Retina (tissue), 1 donor: ENCODE measurements around the gene NUP210.
"Not testable (repeated sequence)": the region's sequence is repeated elsewhere in the genome, so short reads cannot be mapped to it uniquely, and the experiment has no call there.

Experiments
- DNase-seq: peaks from one replicate; pipeline ENCODE4 v3.0.0-alpha.2; 2016

NUP210 gene

GRCh38 chr3:13428678-13429077, 8.6 kb upstream of the NUP210 start:
- not testable (repeated sequence) for DNase-seq

- no peak for DNase-seq
Observed at GRCh38 chr3:13427662-13428603, 7.8 kb upstream of the NUP210 start.

GRCh38 chr3:13426591-13426990, 6.5 kb upstream of the NUP210 start:
- DNase-seq: no peak

GRCh38 chr3:13425689-13426088, 5.6 kb upstream of the NUP210 start:
- no peak for DNase-seq

- DNase-seq: no peak
Observed at GRCh38 chr3:13424865-13425617, 4.9 kb upstream of the NUP210 start.

GRCh38 chr3:13424141-13424844, 4.2 kb upstream of the NUP210 start:
- no peak for DNase-seq

- no peak for DNase-seq
Observed at GRCh38 chr3:13420831-13421765, 976 bp upstream of the NUP210 start.

GRCh38 chr3:13419505-13420044, 547 bp downstream of the NUP210 start:
- peak; percentile 75 for DNase-seq

- no peak for DNase-seq
Observed at GRCh38 chr3:13417166-13417947, 2.8 kb downstream of the NUP210 start.

- DNase-seq: no peak
Observed at GRCh38 chr3:13415997-13416793, 3.9 kb downstream of the NUP210 start.

- no peak for DNase-seq
Observed at GRCh38 chr3:13415236-13415986, 4.7 kb downstream of the NUP210 start.

- DNase-seq: no peak
Observed at GRCh38 chr3:13414040-13414729, 5.9 kb downstream of the NUP210 start.

- DNase-seq: no peak
Observed at GRCh38 chr3:13411186-13411860, 8.8 kb downstream of the NUP210 start.

GRCh38 chr3:13408890-13409289, 11.2 kb downstream of the NUP210 start:
- DNase-seq: no peak

- DNase-seq: no peak
Observed at GRCh38 chr3:13407926-13408325, 12.2 kb downstream of the NUP210 start.

- no peak for DNase-seq
Observed at GRCh38 chr3:13407475-13407874, 12.6 kb downstream of the NUP210 start.

GRCh38 chr3:13406190-13406589, 13.9 kb downstream of the NUP210 start:
- DNase-seq: no peak

GRCh38 chr3:13405614-13406013, 14.5 kb downstream of the NUP210 start:
- DNase-seq: no peak
